A172 (cell line): Measurements from ENCODE around the gene TXNDC11. TPM values are rescaled to one million over a fixed set of nuclear protein-coding genes. Genes with fewer than 3 reads are reported as not detected.

Experiments
- DNase-seq: peaks from one replicate; pipeline ENCODE4 v3.0.0-alpha.2; 2015; ENCODE audit warnings: low spot score
- total RNA-seq: library from RNA; depleted of rRNA; stranded (reverse); fragments of >200 nt; shearing (Covaris generic); gene quantifications from 2 replicates; pipeline ENCODE4 v1.2.3, GENCODE V29; 2014; rRNA removed

TXNDC11 gene
- total RNA-seq, 1 experiment from 2014 or later = 33.8 TPM

DNA sequence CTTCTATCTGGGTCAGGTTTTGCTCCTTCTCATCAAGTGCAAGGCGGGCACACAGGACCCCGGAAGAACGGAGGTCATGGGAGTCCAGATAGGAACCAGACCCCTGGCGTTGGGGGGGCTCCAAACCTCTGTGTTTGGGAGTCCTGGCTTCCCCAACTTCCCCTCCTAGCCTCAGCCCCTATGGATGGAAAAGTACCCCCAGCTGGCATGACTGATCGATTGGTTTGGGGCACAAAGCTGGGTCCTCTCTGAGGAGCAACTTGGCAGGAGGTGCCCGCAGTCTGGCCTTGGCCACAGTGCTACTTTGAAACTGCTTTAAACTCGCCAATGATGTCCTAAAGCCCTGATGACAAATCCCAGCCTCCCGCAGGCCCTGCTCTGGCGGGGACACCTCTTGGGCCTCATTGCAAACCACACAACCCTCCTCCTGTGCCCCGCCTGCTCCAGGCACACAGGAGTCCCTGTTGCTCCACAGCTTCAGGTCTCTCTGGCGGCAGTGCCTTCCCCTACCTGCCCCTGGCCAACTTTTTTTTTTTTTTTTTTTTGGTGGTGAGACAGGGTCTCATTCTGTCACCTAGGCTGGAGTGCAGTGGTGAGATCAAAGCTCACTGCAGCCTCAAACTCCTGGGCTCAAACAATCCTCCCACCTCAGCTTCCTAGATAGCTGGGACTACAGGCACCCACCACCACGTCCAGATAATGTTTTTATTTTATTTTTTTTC lies 112.5 kb downstream of the TXNDC11 start:
- no peak for DNase-seq

Other genes with a start within 250 kb of the TXNDC11 start
- 30.1 and 38.4 TPM in 2 replicates for gene LITAF, start 155.9 kb downstream of the TXNDC11 start, total RNA-seq
- gene SNN, start 74.4 kb downstream of the TXNDC11 start, total RNA-seq = 20.7 and 30.9 TPM in 2 replicates
- 32.0 and 73.5 TPM in 2 replicates for gene ZC3H7A, start 54.4 kb upstream of the TXNDC11 start, total RNA-seq
- 345 and 364 TPM in 2 replicates for gene RSL1D1, start 108.7 kb upstream of the TXNDC11 start, total RNA-seq
- gene GSPT1, start 173.1 kb upstream of the TXNDC11 start, total RNA-seq = 124 and 161 TPM in 2 replicates
- 5.1 TPM in 1 of 2 replicates, not detected in the other for gene NPIPB2, start 199.2 kb upstream of the TXNDC11 start, total RNA-seq
- not detected in 2 replicates for gene TNFRSF17, start 222.4 kb upstream of the TXNDC11 start, total RNA-seq
- gene SNX29, start 233.9 kb upstream of the TXNDC11 start, total RNA-seq = 5.9 and 8.0 TPM in 2 replicates